ENCODE results near the gene NLGN1. TPM values are rescaled to one million over a fixed set of nuclear protein-coding genes. Genes with fewer than 3 reads are reported as not detected.

NLGN1 gene
- polyA plus RNA-seq, 1 donor from 2014 or later, result 2.7 TPM

GRCh38 chr3:173911446-173911845 is 513.9 kb downstream of the NLGN1 start:
- Histone ChIP-seq H3K9me3 (ENCODE audit: low read length) (no peaks in the 10 kb centered on the region), H2AFZ (ENCODE audit: low read depth, low read length) (no peak overlapping the region), H4K20me1 (ENCODE audit: insufficient read depth) (no peaks in the 10 kb centered on the region), H3K9ac (ENCODE audit: low read length) (no peak overlapping the region), H3K9me2 (ENCODE audit: insufficient read depth, low read length) (no peaks in the 10 kb centered on the region), H3K79me2 (replicated peaks; ENCODE audit: insufficient read depth, low read length) (no peaks in the 10 kb centered on the region), H3K27ac (ENCODE audit: low read length) (no peak overlapping the region), H3K4me2 (ENCODE audit: low read length) (no peak overlapping the region), H3F3A (ENCODE audit: insufficient read depth, low read length, poor library complexity, severe bottlenecking) (no peaks in the 10 kb centered on the region), H3K36me3 (ENCODE audit: insufficient read depth, low read length) (no peaks in the 10 kb centered on the region), H3K4me3 (ENCODE audit: low read length) (no peak overlapping the region), H3K27me3 (ENCODE audit: insufficient read depth, low read depth, low read length) (no peaks in the 10 kb centered on the region)
- TF ChIP-seq TAF1 (IDR thresholded peaks at IDR 0.05; ENCODE audit: low read depth) (no peak), POLR2AphosphoS5 (IDR thresholded peaks at IDR 0.05) (peak; percentile 95), EZH2 (IDR thresholded peaks at IDR 0.05; ENCODE audit: borderline replicate concordance, insufficient read depth, low read length, poor library complexity, severe bottlenecking) (no peak), SMC3 (conservative IDR thresholded peaks at IDR 0.05; ENCODE audit: poor library complexity) (peak; percentile 34), MXI1 (conservative IDR thresholded peaks at IDR 0.05; ENCODE audit: poor library complexity, severe bottlenecking) (peak; percentile 22), RAD21 (conservative IDR thresholded peaks at IDR 0.05) (peak; percentile 30), EP300 (conservative IDR thresholded peaks at IDR 0.05; ENCODE audit: poor library complexity, severe bottlenecking) (peak; percentile 91)
- TF ChIP-seq, protein P1, sequence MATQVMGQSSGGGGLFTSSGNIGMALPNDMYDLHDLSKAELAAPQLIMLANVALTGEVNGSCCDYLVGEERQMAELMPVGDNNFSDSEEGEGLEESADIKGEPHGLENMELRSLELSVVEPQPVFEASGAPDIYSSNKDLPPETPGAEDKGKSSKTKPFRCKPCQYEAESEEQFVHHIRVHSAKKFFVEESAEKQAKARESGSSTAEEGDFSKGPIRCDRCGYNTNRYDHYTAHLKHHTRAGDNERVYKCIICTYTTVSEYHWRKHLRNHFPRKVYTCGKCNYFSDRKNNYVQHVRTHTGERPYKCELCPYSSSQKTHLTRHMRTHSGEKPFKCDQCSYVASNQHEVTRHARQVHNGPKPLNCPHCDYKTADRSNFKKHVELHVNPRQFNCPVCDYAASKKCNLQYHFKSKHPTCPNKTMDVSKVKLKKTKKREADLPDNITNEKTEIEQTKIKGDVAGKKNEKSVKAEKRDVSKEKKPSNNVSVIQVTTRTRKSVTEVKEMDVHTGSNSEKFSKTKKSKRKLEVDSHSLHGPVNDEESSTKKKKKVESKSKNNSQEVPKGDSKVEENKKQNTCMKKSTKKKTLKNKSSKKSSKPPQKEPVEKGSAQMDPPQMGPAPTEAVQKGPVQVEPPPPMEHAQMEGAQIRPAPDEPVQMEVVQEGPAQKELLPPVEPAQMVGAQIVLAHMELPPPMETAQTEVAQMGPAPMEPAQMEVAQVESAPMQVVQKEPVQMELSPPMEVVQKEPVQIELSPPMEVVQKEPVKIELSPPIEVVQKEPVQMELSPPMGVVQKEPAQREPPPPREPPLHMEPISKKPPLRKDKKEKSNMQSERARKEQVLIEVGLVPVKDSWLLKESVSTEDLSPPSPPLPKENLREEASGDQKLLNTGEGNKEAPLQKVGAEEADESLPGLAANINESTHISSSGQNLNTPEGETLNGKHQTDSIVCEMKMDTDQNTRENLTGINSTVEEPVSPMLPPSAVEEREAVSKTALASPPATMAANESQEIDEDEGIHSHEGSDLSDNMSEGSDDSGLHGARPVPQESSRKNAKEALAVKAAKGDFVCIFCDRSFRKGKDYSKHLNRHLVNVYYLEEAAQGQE (IDR thresholded peaks at IDR 0.05; ENCODE audit: borderline replicate concordance), result no peak
- TF ChIP-seq, protein P2, sequence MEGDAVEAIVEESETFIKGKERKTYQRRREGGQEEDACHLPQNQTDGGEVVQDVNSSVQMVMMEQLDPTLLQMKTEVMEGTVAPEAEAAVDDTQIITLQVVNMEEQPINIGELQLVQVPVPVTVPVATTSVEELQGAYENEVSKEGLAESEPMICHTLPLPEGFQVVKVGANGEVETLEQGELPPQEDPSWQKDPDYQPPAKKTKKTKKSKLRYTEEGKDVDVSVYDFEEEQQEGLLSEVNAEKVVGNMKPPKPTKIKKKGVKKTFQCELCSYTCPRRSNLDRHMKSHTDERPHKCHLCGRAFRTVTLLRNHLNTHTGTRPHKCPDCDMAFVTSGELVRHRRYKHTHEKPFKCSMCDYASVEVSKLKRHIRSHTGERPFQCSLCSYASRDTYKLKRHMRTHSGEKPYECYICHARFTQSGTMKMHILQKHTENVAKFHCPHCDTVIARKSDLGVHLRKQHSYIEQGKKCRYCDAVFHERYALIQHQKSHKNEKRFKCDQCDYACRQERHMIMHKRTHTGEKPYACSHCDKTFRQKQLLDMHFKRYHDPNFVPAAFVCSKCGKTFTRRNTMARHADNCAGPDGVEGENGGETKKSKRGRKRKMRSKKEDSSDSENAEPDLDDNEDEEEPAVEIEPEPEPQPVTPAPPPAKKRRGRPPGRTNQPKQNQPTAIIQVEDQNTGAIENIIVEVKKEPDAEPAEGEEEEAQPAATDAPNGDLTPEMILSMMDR (IDR thresholded peaks at IDR 0.05; ENCODE audit: poor library complexity, severe bottlenecking), result no peak

DNA sequence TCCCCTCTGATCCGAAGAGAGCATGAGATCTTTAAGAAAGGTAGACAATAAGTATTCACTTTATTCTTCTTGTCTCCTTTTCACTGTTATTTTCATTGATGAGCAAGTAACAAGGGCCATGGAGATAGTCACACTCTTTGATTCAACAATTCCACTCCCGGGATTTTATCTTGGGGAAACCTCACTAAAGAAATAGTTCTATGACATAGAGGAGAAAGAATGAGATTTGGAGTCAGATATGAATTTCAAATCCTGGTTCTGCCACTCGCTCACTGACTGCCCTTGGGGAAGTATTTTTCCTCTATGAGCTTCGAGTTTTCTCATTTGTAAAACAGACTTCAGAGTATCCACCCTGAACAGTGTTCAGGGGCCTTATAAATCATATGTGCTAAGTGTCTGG is 514.6 kb downstream of the NLGN1 start:
- Histone ChIP-seq H3K9me3 (ENCODE audit: low read length) (no peaks in the 10 kb centered on the region), H3F3A (ENCODE audit: insufficient read depth, low read length, poor library complexity, severe bottlenecking) (no peaks in the 10 kb centered on the region), H3K27me3 (ENCODE audit: insufficient read depth, low read depth, low read length) (no peaks in the 10 kb centered on the region), H3K4me3 (ENCODE audit: low read length) (no peak overlapping the region), H4K20me1 (ENCODE audit: insufficient read depth) (no peaks in the 10 kb centered on the region), H3K4me2 (ENCODE audit: low read length) (no peak overlapping the region), H3K36me3 (ENCODE audit: insufficient read depth, low read length) (no peaks in the 10 kb centered on the region), H3K9ac (ENCODE audit: low read length) (no peak overlapping the region), H3K79me2 (replicated peaks; ENCODE audit: insufficient read depth, low read length) (no peaks in the 10 kb centered on the region), H3K9me2 (ENCODE audit: insufficient read depth, low read length) (no peaks in the 10 kb centered on the region), H3K27ac (ENCODE audit: low read length) (no peak overlapping the region), H2AFZ (ENCODE audit: low read depth, low read length) (no peak overlapping the region)
- TF ChIP-seq, protein P1 (IDR thresholded peaks at IDR 0.05; ENCODE audit: borderline replicate concordance), result no peak
- no peak for TF ChIP-seq TAF1 (IDR thresholded peaks at IDR 0.05; ENCODE audit: low read depth)
- TF ChIP-seq RAD21 (conservative IDR thresholded peaks at IDR 0.05), result no peak
- no peak for TF ChIP-seq MXI1 (conservative IDR thresholded peaks at IDR 0.05; ENCODE audit: poor library complexity, severe bottlenecking)
- no peak for TF ChIP-seq EZH2 (IDR thresholded peaks at IDR 0.05; ENCODE audit: borderline replicate concordance, insufficient read depth, low read length, poor library complexity, severe bottlenecking)
- no peak for TF ChIP-seq SMC3 (conservative IDR thresholded peaks at IDR 0.05; ENCODE audit: poor library complexity)
- TF ChIP-seq EP300 (conservative IDR thresholded peaks at IDR 0.05; ENCODE audit: poor library complexity, severe bottlenecking), result no peak
- no peak for TF ChIP-seq POLR2AphosphoS5 (IDR thresholded peaks at IDR 0.05)
- TF ChIP-seq, protein P2 (IDR thresholded peaks at IDR 0.05; ENCODE audit: poor library complexity, severe bottlenecking), result no peak

Data from neural cell (in vitro differentiated cells).